Erythroblast (primary cell): Measurements from ENCODE around the gene SMTNL2.
"Not testable (repeated sequence)": the region's sequence is repeated elsewhere in the genome, so short reads cannot be mapped to it uniquely, and the experiment has no call there.

ENCODE experiments used
- DNase-seq, 2 experiments: peaks; one replicate each; lab custom pipeline; 2025; lab: John Stamatoyannopoulos, UW
- GATA1 ChIP-seq: IDR thresholded peaks from 2 replicates; pipeline ENCODE4 v1.6.1; 2011; ENCODE audit warnings: low read depth, mild to moderate bottlenecking, control low read depth, low read length, moderate library complexity
- POLR2A ChIP-seq: IDR thresholded peaks from 2 replicates; pipeline ENCODE4 v1.6.1; 2011; ENCODE audit warnings: mild to moderate bottlenecking, low read length

The SMTNL2 gene

GRCh38 chr17:4590981-4591453, 6.7 kb downstream of the SMTNL2 start:
- DNase-seq = no peak
- TF ChIP-seq GATA1 = no peak
- no peak for TF ChIP-seq POLR2A

GRCh38 chr17:4591529-4591928, 7.2 kb downstream of the SMTNL2 start:
- TF ChIP-seq POLR2A (no peak), GATA1 (no peak)
- no peak for DNase-seq

GRCh38 chr17:4592240-4593005, 8.1 kb downstream of the SMTNL2 start:
- DNase-seq = no peak
- TF ChIP-seq POLR2A = no peak

- no peak for DNase-seq
- TF ChIP-seq POLR2A = no peak
- TF ChIP-seq GATA1 = no peak
These were observed 8.7 kb downstream of the SMTNL2 start for GRCh38 chr17:4593021-4593421.

DNA sequence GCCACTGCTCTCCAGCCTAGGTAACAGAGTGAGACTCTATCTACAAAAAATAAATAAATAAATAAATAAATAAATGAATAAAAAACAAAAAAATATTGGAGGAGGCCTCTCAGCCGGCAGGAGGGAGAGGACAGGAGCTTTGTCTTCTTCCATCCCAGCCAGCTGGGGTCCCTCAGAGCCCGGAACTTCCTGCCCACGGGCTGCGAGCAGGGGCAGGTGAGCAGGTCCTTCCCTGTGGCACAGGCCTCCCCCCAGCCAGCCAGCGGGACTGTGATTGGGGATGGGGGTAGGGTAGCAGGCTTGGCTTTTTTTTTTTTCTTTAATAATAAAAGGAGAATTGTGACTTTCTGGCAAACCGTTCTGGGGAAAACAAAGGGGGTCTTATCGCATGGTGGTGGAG, 10.1 kb downstream of the SMTNL2 start:
- TF ChIP-seq GATA1 (no peak), POLR2A (no peak)
- no peak for DNase-seq

DNA sequence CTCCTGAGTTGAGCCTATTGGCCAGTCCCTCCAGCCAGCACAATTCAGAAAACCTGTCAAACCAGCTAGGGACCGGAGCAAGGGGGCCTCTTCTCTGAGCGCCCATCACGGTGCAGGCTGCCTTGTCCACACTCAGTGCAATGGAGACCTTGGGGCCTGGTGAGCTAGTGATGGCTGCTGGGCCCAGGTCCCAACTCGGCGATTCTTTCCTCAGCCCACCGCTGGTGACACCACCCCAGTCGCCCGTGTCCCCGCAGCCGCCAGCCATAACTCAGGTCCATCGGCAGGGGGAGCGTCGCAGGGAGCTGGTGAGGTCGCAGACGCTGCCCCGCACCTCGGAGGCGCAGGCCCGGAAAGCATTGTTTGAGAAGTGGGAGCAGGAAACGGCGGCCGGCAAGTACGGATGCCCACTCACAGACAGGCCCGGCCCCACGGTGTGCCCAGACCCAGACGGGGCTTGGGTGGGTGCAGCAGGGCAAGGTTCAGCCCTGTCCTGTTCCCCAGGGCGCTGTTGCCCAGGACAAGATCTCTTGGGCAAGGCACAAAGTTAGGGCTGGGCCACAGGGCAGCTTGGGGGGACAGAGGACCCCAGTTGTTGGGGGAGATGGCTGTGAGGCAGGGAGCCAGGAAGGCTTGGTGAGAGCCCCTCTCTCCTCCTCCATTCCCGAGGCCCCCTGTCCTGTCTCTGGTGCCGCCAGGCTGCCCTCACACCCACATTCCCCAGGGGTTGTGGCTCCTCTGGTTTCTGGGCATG, 10.8 kb downstream of the SMTNL2 start:
- TF ChIP-seq POLR2A (no peak), GATA1 (no peak)
- DNase-seq = peak; percentile 62 to 64

DNA sequence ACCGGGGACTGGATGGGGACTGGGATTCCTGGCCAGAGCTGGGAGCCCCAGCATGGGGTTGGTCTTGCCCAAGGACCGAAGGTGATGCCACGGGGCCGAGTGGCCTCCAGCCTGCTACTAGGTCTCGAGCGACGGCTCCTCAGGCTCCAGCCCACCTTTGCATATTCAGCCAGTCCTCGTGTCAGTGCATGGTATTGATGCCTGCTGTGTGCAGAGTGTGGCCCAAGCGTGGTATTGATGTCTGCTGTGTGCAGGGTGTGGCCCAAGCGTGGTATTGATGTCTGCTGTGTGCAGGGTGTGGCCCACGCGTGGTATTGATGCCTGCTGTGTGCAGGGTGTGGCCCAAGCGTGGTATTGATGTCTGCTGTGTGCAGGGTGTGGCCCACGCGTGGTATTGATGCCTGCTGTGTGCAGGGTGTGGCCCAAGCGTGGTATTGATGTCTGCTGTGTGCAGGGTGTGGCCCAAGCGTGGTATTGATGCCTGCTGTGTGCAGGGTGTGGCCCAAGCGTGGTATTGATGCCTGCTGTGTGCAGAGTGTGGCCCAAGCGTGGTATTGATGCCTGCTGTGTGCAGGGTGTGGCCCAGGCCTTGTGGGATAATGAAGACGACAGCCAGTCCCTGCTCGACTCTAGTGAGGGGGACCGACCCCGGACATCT, 11.5 kb downstream of the SMTNL2 start:
- DNase-seq = not testable (repeated sequence)

- DNase-seq = no peak
- TF ChIP-seq POLR2A = no peak
- TF ChIP-seq GATA1 = no peak
These were observed 12.5 kb downstream of the SMTNL2 start for GRCh38 chr17:4596636-4597380.

DNA sequence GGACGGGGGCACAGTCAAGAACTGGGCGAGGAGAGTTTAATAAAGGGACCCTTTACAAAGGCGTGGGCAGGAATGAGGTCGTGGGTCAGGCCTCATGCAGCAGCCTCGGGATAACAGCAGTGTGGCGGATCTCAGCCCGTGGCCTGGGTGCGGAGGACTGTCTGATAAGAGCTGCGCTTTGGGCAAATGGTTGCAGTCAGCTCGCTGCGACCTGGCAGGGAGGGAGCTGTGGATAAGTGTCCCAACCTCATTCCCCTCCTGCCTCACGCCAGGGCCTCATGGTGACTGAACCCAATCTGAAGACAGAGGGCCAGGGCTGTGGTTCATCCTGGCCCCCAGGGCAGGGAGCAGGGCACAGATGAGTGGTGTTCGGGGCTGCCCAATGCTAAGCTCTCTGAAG, 13.6 kb downstream of the SMTNL2 start:
- TF ChIP-seq GATA1 (no peak), POLR2A (no peak)
- no peak for DNase-seq

- TF ChIP-seq POLR2A (no peak), GATA1 (no peak)
- DNase-seq = no peak
These were observed 14.6 kb downstream of the SMTNL2 start for GRCh38 chr17:4598776-4599504.

DNA sequence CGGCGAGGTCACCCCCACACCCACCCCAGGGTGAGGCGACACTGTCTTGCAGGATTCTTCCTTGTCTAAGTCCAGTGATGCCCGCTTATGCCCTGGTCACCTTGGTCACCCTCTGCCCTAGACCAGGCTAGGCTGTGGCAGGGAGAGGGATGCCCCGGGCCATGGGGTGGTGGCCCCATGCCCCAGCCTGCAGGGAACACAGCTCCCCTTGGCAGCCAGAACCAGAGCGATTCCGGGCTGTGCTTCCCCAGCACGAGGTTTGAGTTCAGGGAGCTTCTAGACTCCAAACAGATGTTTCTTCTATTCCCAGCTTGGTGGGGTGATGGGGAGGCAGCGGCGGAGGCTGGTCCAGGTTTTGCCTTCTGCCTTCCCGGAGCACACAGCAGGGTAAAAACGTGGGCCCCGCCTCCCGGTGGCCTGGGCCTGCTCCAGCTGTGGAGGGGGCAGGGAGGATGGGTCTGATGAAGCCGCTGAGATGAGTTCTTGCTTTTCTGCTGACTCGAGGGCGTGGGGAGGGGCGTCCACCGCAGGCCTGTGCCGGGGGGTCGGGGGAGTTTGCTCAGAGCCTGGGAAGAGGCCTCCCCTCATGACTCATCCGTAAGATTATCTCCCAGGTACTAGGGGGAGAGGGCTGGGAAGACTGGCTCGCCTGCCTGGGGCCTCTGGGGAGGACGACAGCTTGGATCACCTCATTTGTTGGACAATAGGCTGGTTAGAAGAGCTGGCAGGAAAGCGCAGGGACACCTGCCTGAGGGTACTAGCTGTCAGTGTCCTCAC, 15.4 kb downstream of the SMTNL2 start:
- TF ChIP-seq GATA1 = no peak
- TF ChIP-seq POLR2A = no peak
- DNase-seq = no peak

DNA sequence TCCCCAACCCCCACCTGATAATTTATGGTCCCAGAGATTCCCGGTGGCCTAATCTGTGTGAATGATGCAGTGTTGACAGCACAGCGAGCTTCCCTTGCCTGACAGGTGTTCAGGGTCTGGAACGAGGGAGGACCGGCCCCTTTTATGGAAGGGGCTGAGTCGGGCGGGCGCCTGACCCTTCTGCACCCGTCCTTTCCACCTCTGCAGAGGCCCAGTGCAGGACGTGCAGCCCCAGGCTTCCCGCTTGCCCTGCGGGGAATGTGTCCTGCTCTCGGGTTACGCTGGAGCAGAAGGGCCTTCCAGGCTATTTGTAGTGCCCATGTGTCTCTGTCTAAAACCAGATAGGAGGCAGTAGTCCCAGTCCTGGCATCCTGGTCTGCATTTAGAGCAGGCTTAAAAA, 16.2 kb downstream of the SMTNL2 start:
- no peak for TF ChIP-seq GATA1
- TF ChIP-seq POLR2A = no peak
- no peak for DNase-seq
